ENCODE results near the gene GOSR1. TPM values are rescaled to one million over a fixed set of nuclear protein-coding genes. Genes with fewer than 3 reads are reported as not detected.
A peak's percentile ranks its signal among the peaks of the same experiment; 100 is the strongest.
"Not testable (repeated sequence)": the region's sequence is repeated elsewhere in the genome, so short reads cannot be mapped to it uniquely, and the experiment has no call there.

Gene GOSR1
- total RNA-seq, 1 donor from 2014 or later: 20.5 TPM

GRCh38 chr17:30543456-30543855 is 66.2 kb downstream of the GOSR1 start:
- no peak for DNase-seq (ENCODE audit: low read depth)

- no peak for DNase-seq (ENCODE audit: low read depth)
These were observed 67.8 kb downstream of the GOSR1 start for GRCh38 chr17:30545024-30545423.

GRCh38 chr17:30547778-30548573 is 70.8 kb downstream of the GOSR1 start:
- no peak for DNase-seq (ENCODE audit: low read depth)

GRCh38 chr17:30549181-30549580 is 72.0 kb downstream of the GOSR1 start:
- DNase-seq (ENCODE audit: low read depth): not testable (repeated sequence)

GRCh38 chr17:30549864-30550511 is 72.8 kb downstream of the GOSR1 start:
- no peak for DNase-seq (ENCODE audit: low read depth)

- DNase-seq (ENCODE audit: low read depth): peak; percentile 69
These were observed 73.5 kb downstream of the GOSR1 start for GRCh38 chr17:30550512-30551273.

GRCh38 chr17:30551274-30551995 is 74.2 kb downstream of the GOSR1 start:
- peak; percentile 17 for DNase-seq (ENCODE audit: low read depth)

GRCh38 chr17:30551996-30552339 is 74.8 kb downstream of the GOSR1 start:
- no peak for DNase-seq (ENCODE audit: low read depth)

GRCh38 chr17:30552994-30553566 is 75.9 kb downstream of the GOSR1 start:
- DNase-seq (ENCODE audit: low read depth): no peak

- not testable (repeated sequence) for DNase-seq (ENCODE audit: low read depth)
These were observed 76.7 kb downstream of the GOSR1 start for GRCh38 chr17:30553823-30554440.

GRCh38 chr17:30554839-30555751 is 77.9 kb downstream of the GOSR1 start:
- DNase-seq (ENCODE audit: low read depth): peak; percentile 30

- no peak for DNase-seq (ENCODE audit: low read depth)
These were observed 78.7 kb downstream of the GOSR1 start for GRCh38 chr17:30555942-30556341.

GRCh38 chr17:30556374-30557332 is 79.4 kb downstream of the GOSR1 start:
- no peak for DNase-seq (ENCODE audit: low read depth)

GRCh38 chr17:30557916-30558685 is 80.9 kb downstream of the GOSR1 start:
- DNase-seq (ENCODE audit: low read depth): no peak

- no peak for DNase-seq (ENCODE audit: low read depth)
These were observed 81.7 kb downstream of the GOSR1 start for GRCh38 chr17:30558686-30559545.

- DNase-seq (ENCODE audit: low read depth): no peak
These were observed 82.4 kb downstream of the GOSR1 start for GRCh38 chr17:30559656-30560055.

Data from myocyte (in vitro differentiated cells).